ENCODE results near the gene SLC16A10. TPM values are rescaled to one million over a fixed set of nuclear protein-coding genes. Genes with fewer than 3 reads are reported as not detected.

The SLC16A10 gene
- total and polyA plus RNA-seq, 2 experiments from 2014 or later: not detected

GRCh38 chr6:111171577-111172400, 84.5 kb downstream of the SLC16A10 start:
- Histone ChIP-seq H3K27ac (no peak overlapping the region), H3K36me3 (ENCODE audit: low read depth) (no peaks in the 10 kb centered on the region), H2AFZ (no peak overlapping the region), H4K20me1 (ENCODE audit: insufficient read depth) (no peaks in the 10 kb centered on the region), H3K79me2 (ENCODE audit: insufficient read depth) (no peaks in the 10 kb centered on the region), H3K9ac (no peak overlapping the region), H3K9me3 (ENCODE audit: low read depth) (no peaks in the 10 kb centered on the region), H3K4me2 (ENCODE audit: unreplicated experiment) (no peak overlapping the region), H3K27me3 (replicated peaks; ENCODE audit: insufficient read depth) (peaks cover 21% of the 10 kb centered on the region), H3K4me1 (ENCODE audit: insufficient read depth) (no peaks in the 10 kb centered on the region), H3F3A (ENCODE audit: insufficient read depth) (no peaks in the 10 kb centered on the region), H3K4me3 (no peak overlapping the region), H3K9me2 (ENCODE audit: insufficient read depth) (no peaks in the 10 kb centered on the region)
- in situ Hi-C loops (cut with MboI): no loop called here
- TF ChIP-seq EZH2phosphoT487 (IDR thresholded peaks at IDR 0.05; ENCODE audit: insufficient read depth, low read depth) (no peak), EZH2 (IDR thresholded peaks at IDR 0.05; ENCODE audit: insufficient read depth, poor library complexity, severe bottlenecking) (no peak)
- DNase-seq: no peak
- WGBS, 2 experiments (ENCODE audit: low coverage in 1 of 2, low lambda C conversion rate in 2 of 2, missing lambda C conversion rate in 2 of 2): 58 to 62% methylated on average over 6 of the region's 6 CpGs

GRCh38 chr6:111172563-111172962, 85.3 kb downstream of the SLC16A10 start:
- Histone ChIP-seq H3K4me1 (ENCODE audit: insufficient read depth) (no peaks in the 10 kb centered on the region), H3K27me3 (replicated peaks; ENCODE audit: insufficient read depth) (peaks cover 22% of the 10 kb centered on the region), H4K20me1 (ENCODE audit: insufficient read depth) (no peaks in the 10 kb centered on the region), H3K36me3 (ENCODE audit: low read depth) (no peaks in the 10 kb centered on the region), H3K4me3 (no peak overlapping the region), H3K27ac (no peak overlapping the region), H3K9ac (no peak overlapping the region), H3K79me2 (ENCODE audit: insufficient read depth) (no peaks in the 10 kb centered on the region), H3F3A (ENCODE audit: insufficient read depth) (no peaks in the 10 kb centered on the region), H2AFZ (no peak overlapping the region), H3K4me2 (ENCODE audit: unreplicated experiment) (no peak overlapping the region), H3K9me3 (ENCODE audit: low read depth) (no peaks in the 10 kb centered on the region), H3K9me2 (ENCODE audit: insufficient read depth) (no peaks in the 10 kb centered on the region)
- TF ChIP-seq EZH2 (IDR thresholded peaks at IDR 0.05; ENCODE audit: insufficient read depth, poor library complexity, severe bottlenecking) (no peak), EZH2phosphoT487 (IDR thresholded peaks at IDR 0.05; ENCODE audit: insufficient read depth, low read depth) (no peak)
- DNase-seq: no peak
- 59 to 69% methylated on average over 4 of the region's 4 CpGs for WGBS, 2 experiments (ENCODE audit: low coverage in 1 of 2, low lambda C conversion rate in 2 of 2, missing lambda C conversion rate in 2 of 2)
- in situ Hi-C loops (cut with MboI): no loop called here

DNA sequence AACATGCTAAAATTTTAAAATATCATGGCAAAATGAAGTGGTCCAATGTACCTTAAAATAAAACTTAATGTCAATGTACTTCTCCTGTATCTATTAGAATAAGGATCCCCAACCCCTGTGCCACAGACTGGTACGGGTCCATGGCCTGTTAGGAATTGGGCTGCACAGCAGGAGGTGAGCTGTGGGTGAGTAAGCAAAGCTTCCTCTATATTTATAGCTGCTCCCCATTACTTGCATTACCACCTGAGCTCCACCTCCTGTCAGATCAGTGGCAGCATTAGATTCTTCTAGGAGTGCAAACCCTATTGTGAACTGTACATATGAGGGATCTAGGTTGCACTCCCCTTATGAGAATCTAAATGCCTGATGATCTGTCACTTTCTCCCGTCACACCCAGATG, 86.0 kb downstream of the SLC16A10 start:
- in situ Hi-C loops (cut with MboI): no loop called here
- Histone ChIP-seq H3K36me3 (ENCODE audit: low read depth) (no peaks in the 10 kb centered on the region), H3K9me3 (ENCODE audit: low read depth) (no peaks in the 10 kb centered on the region), H4K20me1 (ENCODE audit: insufficient read depth) (no peaks in the 10 kb centered on the region), H3K4me1 (ENCODE audit: insufficient read depth) (no peaks in the 10 kb centered on the region), H3K4me3 (no peak overlapping the region), H3K4me2 (ENCODE audit: unreplicated experiment) (no peak overlapping the region), H3K79me2 (ENCODE audit: insufficient read depth) (no peaks in the 10 kb centered on the region), H3F3A (ENCODE audit: insufficient read depth) (no peaks in the 10 kb centered on the region), H2AFZ (no peak overlapping the region), H3K9me2 (ENCODE audit: insufficient read depth) (no peaks in the 10 kb centered on the region), H3K27ac (no peak overlapping the region), H3K9ac (no peak overlapping the region), H3K27me3 (replicated peaks; ENCODE audit: insufficient read depth) (peaks cover 30% of the 10 kb centered on the region)
- WGBS, 2 experiments (ENCODE audit: low coverage in 1 of 2, low lambda C conversion rate in 2 of 2, missing lambda C conversion rate in 2 of 2): 58 to 70% methylated on average over 2 of the region's 2 CpGs
- no peak for TF ChIP-seq EZH2 (IDR thresholded peaks at IDR 0.05; ENCODE audit: insufficient read depth, poor library complexity, severe bottlenecking)
- no peak for TF ChIP-seq EZH2phosphoT487 (IDR thresholded peaks at IDR 0.05; ENCODE audit: insufficient read depth, low read depth)
- no peak for DNase-seq

GRCh38 chr6:111173946-111174345, 86.6 kb downstream of the SLC16A10 start:
- H3K4me3 ChIP-seq: no peak overlapping the region
- H3K36me3 ChIP-seq (ENCODE audit: low read depth): no peaks in the 10 kb centered on the region
- no peaks in the 10 kb centered on the region for H3K4me1 ChIP-seq (ENCODE audit: insufficient read depth)
- peaks cover 30% of the 10 kb centered on the region for H3K27me3 ChIP-seq (replicated peaks; ENCODE audit: insufficient read depth)
- no peak overlapping the region for H3K4me2 ChIP-seq (ENCODE audit: unreplicated experiment)
- no peak overlapping the region for H3K27ac ChIP-seq
- in situ Hi-C loops (cut with MboI): no loop called here
- no peaks in the 10 kb centered on the region for H3K9me2 ChIP-seq (ENCODE audit: insufficient read depth)
- H3K79me2 ChIP-seq (ENCODE audit: insufficient read depth): no peaks in the 10 kb centered on the region
- H2AFZ ChIP-seq: no peak overlapping the region
- H3K9me3 ChIP-seq (ENCODE audit: low read depth): no peaks in the 10 kb centered on the region
- 74 to 77% methylated on average over 3 of the region's 3 CpGs for WGBS, 2 experiments (ENCODE audit: low coverage in 1 of 2, low lambda C conversion rate in 2 of 2, missing lambda C conversion rate in 2 of 2)
- no peaks in the 10 kb centered on the region for H4K20me1 ChIP-seq (ENCODE audit: insufficient read depth)
- no peak overlapping the region for H3K9ac ChIP-seq
- no peaks in the 10 kb centered on the region for H3F3A ChIP-seq (ENCODE audit: insufficient read depth)
- no peak for TF ChIP-seq EZH2phosphoT487 (IDR thresholded peaks at IDR 0.05; ENCODE audit: insufficient read depth, low read depth)
- TF ChIP-seq EZH2 (IDR thresholded peaks at IDR 0.05; ENCODE audit: insufficient read depth, poor library complexity, severe bottlenecking): no peak
- no peak for DNase-seq

All from GM23248 (cell line).